GM06990 (cell line): ENCODE data around the gene FUT1.

Source experiments
- DNase-seq: peaks from one replicate; pipeline ENCODE4 v3.0.0-alpha.2; 2011; ENCODE audit not compliant: insufficient read length; ENCODE audit errors: extremely low read depth
- H3K27me3 ChIP-seq: replicated peaks from 2 replicates; pipeline ENCODE4 v1.6.0; 2011; ENCODE audit warnings: low read length; ENCODE audit not compliant: control insufficient read depth, insufficient read depth
- H3K36me3 ChIP-seq: 2 replicates; pipeline ENCODE4 v1.5.1; 2011; ENCODE audit warnings: low read length; ENCODE audit not compliant: control insufficient read depth, insufficient read depth
- H3K4me3 ChIP-seq: replicated peaks from 2 replicates; pipeline ENCODE4 v1.5.1; 2011; ENCODE audit warnings: low read depth, mild to moderate bottlenecking, control low read depth, low read length
- TF ChIP-seq, protein P1 (sequence below): IDR thresholded peaks from 2 replicates; pipeline ENCODE4 v1.5.1; 2011; ENCODE audit warnings: low read length, control low read depth, mild to moderate bottlenecking, inconsistent platforms; ENCODE audit not compliant: insufficient read depth, poor library complexity, severe bottlenecking

Gene FUT1

DNA sequence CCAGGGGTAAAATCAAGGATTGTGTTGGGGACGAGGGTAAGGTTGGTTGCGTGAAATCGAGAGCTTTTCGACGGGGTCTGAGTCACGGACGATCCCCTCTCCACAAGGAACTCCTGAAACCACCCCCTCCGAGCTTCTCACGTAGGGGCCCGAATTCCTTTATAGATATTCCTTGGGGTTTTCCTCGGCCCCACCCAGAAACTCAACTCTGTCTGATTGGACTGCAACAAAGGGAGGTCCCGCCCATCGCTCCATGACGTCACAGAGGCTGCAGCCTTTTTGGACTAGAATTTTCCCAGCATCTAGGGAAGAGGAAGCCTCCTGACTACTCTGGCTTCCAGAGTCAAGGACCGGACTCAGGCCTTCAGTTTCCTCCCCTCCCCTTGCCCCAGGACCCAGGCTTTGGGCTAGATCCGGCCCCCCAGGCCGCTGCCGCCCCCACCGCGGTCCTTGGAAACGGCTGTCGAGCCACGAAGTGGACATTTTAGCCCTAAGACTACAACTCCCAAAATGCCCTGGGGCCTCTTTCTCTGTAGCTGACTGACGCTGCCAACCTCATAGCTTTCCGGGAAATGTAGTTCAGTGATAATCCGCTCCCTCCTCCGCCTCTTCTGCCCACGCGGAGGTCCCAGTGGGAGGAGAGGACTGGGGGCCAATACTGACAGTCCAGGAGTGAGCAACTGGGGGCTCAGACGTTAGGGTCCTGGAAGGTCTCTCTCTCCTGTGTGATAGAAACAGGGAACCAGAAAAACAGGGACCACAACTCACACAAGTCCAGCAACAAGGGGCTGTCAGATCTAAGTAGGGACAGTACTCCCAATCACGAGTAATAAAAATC, 5.5 kb downstream of the FUT1 start, which contains the start of gene IZUMO1:
Gene IZUMO1 (minus strand): TSS at position 172 of the 838 bp plus-strand sequence. CDS start 1,050 bp downstream, outside the sequence.
- TF ChIP-seq, protein P1, sequence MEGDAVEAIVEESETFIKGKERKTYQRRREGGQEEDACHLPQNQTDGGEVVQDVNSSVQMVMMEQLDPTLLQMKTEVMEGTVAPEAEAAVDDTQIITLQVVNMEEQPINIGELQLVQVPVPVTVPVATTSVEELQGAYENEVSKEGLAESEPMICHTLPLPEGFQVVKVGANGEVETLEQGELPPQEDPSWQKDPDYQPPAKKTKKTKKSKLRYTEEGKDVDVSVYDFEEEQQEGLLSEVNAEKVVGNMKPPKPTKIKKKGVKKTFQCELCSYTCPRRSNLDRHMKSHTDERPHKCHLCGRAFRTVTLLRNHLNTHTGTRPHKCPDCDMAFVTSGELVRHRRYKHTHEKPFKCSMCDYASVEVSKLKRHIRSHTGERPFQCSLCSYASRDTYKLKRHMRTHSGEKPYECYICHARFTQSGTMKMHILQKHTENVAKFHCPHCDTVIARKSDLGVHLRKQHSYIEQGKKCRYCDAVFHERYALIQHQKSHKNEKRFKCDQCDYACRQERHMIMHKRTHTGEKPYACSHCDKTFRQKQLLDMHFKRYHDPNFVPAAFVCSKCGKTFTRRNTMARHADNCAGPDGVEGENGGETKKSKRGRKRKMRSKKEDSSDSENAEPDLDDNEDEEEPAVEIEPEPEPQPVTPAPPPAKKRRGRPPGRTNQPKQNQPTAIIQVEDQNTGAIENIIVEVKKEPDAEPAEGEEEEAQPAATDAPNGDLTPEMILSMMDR, result no peak
- H3K4me3 ChIP-seq, result peak within 1 kb of the TSS; percentile 41

DNA sequence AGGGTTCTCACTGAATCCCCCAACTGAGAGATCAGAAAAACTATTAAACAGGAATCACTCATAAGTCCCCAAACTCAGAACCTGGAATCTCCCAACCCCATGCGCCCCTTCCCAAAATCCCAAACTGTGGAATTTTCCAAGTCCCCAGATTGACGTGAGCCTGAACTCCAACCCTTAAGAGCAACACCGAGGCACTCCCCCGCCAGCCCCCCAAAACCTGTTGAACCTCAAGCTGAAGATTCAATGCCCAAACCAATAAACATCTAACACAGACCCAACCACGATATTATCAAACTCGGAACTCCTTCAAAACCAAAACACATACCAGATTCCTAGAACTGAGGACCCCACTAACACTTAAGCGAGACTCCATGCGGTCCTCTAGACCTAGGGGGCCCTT, 6.3 kb downstream of the FUT1 start:
- TF ChIP-seq, protein P1, result no peak
- Histone ChIP-seq H3K4me3 (no peak overlapping the region), H3K27me3 (no peaks in the 10 kb centered on the region), H3K36me3 (no peaks in the 10 kb centered on the region)
- no peak for DNase-seq

More for the DNA sequence above, 5.5 kb downstream of the FUT1 start, which contains the start of gene IZUMO1:
- Histone ChIP-seq H3K36me3 (no peaks in the 10 kb centered on the region), H3K27me3 (no peaks in the 10 kb centered on the region)
- DNase-seq, result peak; percentile 52

DNA sequence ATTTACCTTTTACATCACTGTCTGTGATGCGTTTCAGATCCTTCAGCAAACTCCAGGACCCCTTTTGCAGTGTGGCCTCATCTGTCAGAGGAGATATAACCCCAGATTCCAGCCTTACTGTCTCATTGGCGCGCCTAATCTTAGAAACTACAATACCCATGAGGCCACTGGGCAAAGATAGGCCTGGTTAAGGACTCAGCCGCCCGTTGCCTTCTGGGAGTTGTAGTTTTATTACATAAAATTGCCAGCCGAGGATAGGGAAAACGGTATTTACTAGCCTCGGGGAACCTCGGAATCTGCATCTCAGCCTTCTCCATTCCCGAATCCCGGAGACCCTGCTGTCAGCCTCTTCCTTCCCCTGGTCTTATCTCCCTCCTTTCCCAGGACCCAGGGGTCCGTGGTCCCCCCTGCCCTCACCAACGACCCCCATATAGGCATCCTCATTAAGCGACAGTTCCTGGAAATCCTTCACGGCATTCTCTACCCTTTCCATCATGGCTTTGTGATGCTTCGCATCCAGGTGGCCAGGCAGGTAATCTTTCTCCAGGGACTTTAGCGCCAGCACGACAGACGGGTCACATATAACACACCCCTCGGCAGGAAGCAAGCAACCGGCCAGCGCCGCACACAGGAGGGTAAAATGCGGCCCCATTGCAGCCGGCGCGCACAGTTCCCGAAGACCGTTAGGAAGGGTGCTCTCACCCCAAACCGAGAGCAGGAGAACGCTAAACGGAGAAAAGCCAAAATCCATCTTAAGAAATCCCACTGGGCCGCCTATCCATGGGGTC, 7.0 kb downstream of the FUT1 start:
- H3K36me3 ChIP-seq, result no peaks in the 10 kb centered on the region
- TF ChIP-seq, protein P1, result no peak
- DNase-seq, result no peak
- no peak overlapping the region for H3K4me3 ChIP-seq
- no peaks in the 10 kb centered on the region for H3K27me3 ChIP-seq

DNA sequence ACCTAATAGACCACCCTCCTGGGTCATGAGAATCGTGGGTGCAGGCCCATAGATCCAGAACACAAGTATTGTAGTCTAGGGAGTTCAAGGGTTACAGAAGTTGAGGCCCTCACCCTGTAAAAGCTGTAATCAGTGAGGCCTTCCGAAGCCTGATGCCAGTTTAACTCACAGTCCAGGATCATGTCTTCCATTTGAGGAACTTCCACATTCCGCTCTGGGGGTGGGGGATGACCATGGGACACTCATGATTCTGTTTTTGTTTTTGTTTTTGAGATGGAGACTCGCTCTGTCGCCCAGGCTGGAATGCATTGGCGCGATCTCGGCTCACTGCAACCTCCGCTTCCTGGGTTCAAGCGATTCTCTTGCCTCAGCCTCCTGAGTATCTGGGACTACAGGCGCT, 10.3 kb downstream of the FUT1 start:
- Histone ChIP-seq H3K36me3 (no peaks in the 10 kb centered on the region), H3K4me3 (no peak overlapping the region), H3K27me3 (no peaks in the 10 kb centered on the region; the same call in 1 of the 2 replicates)
- TF ChIP-seq, protein P1, result no peak
- no peak for DNase-seq

DNA sequence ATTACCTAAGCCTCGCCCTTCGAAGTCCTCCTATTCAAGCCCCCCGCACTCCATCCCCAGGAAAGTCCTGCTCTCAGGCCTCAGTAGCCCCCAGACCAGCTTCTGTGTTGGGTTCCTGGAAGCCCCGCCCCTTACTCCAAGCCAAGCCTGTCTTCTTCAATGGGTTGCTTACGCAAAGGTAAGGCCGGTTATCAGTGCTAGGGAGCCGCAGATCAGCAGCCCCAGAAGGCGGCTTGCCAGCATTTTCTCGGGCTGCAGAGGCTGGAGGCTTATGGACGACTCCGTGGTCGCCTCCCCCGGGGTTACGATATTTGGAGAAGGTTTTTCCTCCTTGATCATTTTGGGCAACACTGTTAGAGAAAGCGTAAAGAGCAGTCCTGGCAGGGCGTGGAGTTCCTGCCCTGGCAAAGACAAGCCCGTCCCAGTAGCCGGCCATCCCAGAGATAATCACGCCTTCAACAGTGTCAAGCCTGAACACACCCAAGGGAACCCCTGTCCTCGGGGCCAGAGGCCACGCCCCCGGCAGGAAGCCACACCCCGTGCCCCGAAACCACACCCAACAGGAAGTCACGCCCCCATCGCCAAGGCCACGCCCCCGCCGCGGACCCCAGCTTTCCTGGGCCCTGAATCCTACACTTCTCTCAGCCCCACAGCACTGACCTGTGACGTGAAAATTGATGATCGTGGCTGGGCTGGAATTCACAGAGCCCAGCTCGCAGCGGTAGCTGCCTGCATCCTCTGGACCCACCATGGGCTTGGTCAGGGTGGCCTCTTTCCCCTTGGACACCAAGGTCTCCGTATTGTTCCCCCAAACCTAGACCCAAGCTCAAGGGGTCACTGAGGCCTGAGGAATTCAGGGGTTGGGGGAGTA, 11.1 kb downstream of the FUT1 start:
- Histone ChIP-seq H3K27me3 (no peaks in the 10 kb centered on the region; the same call in 1 of the 2 replicates), H3K36me3 (no peaks in the 10 kb centered on the region), H3K4me3 (no peak overlapping the region)
- peak; percentile 37 for DNase-seq
- TF ChIP-seq, protein P1, result no peak
